HG02981 (cell line): ENCODE data around the gene CHIT1.
"Not testable (repeated sequence)": the region's sequence is repeated elsewhere in the genome, so short reads cannot be mapped to it uniquely, and the experiment has no call there.

Experiments
- ATAC-seq: cut with Tn5 transposase; IDR thresholded peaks from one replicate; pipeline ENCODE4 v1.9.1; 2021; ENCODE audit warnings: mild to moderate bottlenecking, moderate library complexity; ENCODE audit not compliant: unreplicated experiment

Gene CHIT1

DNA sequence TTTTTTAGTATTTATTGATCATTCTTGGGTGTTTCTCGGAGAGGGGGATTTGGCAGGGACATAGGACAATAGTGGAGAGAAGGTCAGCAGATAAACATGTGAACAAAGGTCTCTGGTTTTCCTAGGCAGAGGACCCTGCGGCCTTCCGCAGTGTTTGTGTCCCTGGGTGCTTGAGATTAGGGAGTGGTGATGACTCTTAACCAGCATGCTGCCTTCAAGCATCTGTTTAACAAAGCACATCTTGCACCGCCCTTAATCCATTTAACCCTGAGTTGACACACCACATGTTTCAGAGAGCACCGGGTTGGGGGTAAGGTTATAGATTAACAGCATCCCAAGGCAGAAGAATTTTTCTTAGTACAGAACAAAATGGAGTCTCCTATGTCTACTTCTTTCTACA, 36.7 kb upstream of the CHIT1 start:
- not testable (repeated sequence) for ATAC-seq

DNA sequence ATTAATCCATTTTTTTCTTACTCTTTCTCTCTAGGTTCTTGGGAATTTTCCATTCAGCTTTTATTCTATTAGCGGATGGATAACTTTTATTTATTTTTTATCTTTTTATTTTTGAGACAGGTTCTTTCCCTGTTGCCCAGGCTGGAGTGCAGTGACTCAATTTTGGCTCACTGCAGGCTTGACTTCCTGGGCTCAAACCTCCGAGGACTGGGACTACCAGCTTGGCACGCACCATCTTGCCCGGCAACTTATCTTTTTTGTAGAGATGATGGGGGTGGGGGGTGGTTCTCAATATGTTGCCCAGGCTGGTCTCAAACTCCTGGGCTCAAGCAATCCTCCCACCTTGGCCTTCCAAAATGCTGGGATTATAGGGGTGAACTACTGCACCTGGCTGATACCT, 36.1 kb upstream of the CHIT1 start:
- ATAC-seq = no peak

DNA sequence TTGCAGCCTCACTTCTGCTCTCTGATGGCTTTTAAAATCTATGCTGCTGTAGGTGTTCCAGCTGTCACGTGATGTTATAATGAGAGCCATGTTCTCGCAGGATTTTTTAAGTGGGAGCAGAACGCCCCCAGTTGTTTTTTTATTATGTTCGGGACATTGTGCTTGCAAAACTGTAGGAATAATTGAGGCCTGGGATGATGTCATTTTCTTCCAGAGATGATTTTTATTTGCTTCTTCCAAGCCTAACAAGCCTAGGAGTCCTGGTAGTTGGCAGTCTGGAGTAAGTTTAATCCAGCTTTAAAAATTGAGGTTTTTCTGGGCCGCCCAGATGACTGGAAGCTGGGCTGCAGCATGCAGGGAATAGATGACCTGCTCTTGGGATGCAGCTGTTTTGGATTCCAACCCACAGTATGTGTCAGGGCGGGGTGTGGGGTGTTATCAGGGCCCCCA, 34.6 kb upstream of the CHIT1 start:
- ATAC-seq = no peak

DNA sequence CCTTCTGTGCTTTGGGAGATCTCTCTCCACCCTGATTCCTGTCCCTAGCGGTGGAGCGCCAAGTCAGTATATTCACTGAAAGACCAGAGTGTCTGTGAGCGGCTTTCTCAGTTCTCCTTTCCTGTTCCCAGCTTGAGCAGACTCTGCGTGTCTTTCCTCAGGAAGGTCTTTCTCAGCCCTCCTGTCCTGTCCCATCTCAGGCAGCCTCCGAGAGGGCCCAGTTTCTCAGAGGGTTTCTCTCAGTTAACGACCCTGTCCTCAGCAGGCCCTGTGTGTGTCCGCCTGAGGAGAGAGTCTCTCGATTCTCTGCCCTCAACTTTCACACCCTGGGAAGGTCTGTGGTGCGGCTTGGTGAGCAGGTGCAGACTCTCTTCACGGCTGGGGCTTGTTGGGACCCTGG, 34.0 kb upstream of the CHIT1 start:
- no peak for ATAC-seq

DNA sequence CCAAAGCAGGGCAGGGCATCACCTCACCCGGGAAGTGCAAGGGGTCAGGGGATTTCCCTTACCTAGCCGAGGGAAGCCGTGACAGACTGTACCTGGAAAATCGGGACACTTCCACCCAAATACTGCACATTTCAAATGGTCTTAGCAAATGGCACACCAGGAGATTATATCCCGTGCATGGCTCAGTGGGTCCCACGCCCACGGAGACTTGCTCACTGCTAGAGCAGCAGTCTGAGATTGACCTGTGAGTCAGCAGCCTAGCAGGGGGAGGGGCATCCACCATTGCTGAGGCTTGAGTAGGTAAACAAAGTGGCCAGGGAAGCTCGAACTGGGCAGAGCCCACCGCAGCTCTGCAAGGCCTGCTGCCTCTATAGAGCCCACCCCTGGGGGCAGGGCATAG, 27.2 kb upstream of the CHIT1 start:
- ATAC-seq = not testable (repeated sequence)

DNA sequence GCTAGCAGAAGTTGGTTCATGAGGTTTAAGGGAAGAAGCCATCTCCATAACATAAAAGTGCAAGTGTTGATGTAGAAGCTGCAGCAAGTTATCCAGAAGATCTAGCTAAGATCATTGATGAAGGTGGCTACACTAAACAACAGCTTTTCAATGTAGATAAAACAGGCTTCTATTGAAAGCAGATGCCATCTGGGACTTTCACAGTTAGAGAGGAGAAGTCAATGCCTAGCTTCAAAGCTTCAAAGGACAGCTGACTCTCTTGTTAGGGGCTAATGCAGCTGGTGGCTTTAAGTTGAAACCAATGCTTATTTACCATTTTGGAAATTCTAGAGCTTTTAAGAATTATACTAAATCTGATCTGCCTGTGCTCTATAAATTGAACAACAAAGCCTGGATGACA, 25.3 kb upstream of the CHIT1 start:
- ATAC-seq = not testable (repeated sequence)

DNA sequence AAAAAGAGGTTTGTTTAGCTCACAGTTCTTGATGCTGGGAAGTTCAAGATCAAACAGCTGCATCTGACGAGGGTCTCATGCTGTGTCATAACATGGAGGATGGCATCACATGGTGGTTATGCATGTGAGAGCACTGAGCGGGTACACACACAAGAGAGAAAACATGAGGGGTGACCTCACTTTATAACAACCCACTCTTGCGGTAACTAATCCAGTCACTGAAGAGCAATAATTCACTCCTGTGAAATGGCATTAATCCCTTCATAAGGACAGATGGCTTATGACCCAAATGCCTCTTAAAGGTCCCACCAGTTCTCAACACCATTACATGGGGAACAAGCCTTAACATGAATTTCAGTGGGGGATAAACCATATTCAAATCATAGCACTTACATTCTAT, 23.2 kb upstream of the CHIT1 start:
- ATAC-seq = no peak

DNA sequence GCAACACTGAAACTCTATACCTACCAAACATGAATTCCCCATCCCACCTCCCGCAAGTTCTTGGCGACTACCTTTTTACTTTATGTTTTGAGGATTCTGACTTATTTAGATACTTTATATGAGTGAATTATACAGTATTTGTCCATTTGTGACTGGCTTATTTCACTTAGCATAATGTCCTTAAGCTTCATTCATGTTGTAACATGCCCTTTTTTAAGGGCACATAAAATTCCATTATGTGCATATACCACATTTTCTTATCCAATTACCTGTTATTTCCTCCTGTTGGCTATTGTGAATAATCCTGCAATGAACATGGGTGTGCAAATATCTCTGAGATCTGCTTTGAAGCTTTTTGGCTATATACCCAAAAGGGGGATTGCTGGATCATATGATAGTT, 22.0 kb upstream of the CHIT1 start:
- ATAC-seq = no peak

DNA sequence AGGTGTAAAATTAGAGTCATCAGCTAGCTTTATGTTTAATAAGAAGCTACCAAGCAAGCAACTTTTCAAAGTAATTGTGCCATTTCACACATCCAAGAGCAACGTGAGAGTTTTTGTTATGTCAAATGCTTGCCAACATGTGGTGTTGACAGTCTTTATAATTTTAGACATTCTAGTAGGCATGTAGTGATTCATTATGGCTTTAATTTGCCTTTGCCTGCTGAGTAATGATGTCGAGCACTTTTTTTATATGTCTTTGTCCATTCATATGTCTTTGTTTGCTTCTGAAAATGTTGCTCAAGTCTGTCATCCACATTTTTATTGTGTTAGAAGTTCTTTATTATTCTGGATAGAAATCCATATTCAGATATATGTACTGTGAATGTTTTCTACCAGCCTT, 21.4 kb upstream of the CHIT1 start:
- no peak for ATAC-seq

DNA sequence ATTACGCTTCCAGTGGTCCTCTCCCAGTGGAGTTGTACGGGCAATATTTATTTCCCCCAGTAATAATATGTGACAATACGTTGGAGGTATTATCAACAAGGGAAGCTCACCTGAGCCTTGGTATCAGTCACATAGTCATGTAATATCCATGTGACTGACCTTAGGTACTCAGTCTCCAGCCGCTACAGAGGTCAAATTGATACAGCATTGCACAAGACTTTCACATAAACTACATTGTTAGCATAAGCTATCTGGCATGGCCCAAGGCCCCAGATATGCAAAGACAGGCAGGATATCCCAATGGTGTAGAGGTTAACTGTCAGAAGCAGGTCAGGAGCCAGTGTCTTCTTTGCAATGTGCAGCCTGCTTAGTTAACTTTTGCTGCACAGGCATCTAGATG, 15.3 kb upstream of the CHIT1 start:
- no peak for ATAC-seq

DNA sequence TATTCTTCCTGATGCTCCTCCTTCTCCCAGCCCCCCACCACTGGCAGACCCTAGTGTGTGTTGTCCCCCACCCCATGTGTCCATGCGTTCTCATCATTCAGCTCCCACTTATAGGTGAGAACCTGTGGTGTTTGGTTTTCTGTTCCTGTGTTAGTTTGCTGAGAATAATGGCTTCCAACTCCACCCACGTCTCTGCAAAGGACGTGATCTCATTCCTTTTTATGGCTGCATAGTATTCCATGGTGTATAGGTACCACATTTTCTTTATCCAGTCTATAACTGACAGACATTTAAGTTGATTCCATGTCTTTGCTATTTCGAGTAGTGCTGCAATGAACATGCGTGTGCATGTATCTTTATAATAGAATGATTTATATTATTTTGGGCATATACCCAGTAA, 12.2 kb upstream of the CHIT1 start:
- not testable (repeated sequence) for ATAC-seq

DNA sequence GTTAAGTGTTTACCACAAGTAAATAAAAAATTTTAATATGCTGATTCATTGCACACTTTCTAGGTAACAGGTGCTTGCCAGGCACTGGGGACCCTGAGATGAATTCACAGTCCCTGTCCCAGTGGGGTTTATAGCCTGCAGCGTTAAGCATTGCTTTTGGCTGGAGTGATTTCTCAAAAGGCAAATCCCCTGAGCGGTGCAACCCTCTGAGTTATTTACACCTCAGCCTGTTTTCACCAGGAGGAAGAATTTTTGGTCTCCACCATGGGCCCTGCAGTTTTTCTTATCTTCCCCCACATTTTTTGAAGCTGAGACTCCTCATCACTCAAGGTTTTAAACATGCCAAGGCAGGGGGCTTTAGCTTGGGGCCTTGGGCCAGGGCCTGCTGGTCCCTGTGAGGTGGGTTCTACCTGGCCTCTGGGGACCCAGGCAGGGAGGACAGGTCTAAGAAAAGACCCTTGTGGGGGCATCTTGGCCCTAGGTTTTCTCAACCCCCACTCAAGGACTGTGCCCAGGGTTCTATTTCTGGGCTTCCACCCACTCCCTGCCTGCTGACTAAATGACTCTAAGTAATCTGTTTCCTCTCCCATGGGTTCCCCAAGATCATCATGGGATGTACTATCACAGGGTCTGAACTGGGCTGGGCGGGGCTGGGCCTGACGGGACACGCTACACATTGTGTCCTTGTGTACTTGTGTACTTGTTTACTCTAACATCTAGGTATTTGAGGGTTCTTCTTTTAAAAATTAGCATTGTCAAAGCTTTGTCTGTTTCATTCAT, 10.2 kb upstream of the CHIT1 start:
- ATAC-seq = no peak

DNA sequence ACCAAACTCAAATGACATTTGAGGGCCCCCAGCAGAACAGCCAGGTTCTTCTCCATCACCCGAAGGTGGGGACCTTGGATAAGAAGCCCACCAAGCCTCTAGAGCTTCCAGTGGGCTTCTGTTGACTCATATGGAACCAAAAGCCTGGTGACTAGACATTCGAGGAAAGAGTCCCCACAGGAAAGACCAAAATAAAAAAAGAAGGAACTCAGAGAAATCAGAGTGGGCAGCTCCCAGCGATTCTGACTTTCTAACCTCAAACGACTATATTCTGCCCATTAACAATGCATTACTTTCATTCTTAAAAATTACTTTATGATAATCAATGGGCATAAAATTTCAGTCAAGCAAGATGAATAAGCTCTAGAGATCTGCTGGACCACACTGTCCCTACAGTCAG, 9.6 kb upstream of the CHIT1 start:
- ATAC-seq = no peak

DNA sequence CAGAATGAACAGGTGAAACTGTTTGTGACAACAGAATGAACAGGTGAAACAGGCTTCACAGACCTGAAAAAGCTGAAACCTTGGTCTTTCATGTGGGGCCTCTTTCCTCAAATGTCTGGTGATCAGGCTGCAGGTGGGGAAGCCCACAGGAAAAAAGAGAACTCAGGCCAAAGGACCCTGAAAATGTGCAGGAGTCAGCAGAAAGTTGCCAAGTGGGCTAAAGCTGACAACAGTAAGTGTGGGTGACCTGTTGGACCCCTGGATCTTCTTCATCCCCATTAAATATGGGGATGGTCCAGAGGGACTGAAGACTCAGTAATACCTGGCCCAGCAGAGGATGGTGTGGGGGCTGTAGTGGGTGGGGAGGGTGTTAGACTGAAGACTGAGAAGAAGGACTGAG, 9.1 kb upstream of the CHIT1 start:
- ATAC-seq = no peak

DNA sequence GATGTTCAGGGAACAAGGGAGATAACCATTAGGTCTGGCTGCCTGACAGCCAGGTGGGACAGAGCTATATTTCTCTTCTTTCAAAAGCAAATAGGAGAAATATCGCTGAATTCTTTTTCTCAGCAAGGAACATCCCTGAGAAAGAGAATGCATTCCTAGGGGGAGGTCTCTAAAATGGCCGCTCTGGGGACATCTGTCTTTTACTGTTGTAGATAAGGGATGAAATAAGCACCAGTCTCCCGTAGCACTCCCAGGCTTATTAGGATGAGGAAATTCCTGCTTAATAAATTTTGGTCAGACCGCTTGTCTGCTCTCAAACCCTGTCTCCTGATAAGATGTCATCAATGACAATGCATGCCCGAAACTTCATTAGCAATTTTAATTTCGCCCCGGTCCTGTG, 5.4 kb upstream of the CHIT1 start:
- not testable (repeated sequence) for ATAC-seq

DNA sequence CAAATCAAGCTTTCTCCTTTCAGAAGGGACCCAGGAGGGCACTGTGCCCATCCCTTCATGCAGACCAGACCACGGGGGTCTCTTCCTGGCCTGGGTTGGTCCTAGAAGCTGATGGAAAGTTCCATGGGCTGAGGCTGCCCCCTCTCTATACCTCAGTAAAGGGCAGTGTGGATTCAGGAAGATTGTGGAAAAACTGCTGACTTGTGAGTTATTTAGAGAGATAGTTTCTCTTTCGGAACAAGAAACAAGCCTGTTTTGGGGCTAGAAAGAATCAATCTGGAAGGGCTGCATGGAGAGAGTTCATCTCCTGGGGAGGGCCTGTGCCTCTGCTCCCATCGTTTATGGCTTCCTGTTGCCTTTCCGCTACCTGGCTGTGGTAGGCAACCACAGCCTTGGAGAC, 803 bp downstream of the CHIT1 start:
- no peak for ATAC-seq

DNA sequence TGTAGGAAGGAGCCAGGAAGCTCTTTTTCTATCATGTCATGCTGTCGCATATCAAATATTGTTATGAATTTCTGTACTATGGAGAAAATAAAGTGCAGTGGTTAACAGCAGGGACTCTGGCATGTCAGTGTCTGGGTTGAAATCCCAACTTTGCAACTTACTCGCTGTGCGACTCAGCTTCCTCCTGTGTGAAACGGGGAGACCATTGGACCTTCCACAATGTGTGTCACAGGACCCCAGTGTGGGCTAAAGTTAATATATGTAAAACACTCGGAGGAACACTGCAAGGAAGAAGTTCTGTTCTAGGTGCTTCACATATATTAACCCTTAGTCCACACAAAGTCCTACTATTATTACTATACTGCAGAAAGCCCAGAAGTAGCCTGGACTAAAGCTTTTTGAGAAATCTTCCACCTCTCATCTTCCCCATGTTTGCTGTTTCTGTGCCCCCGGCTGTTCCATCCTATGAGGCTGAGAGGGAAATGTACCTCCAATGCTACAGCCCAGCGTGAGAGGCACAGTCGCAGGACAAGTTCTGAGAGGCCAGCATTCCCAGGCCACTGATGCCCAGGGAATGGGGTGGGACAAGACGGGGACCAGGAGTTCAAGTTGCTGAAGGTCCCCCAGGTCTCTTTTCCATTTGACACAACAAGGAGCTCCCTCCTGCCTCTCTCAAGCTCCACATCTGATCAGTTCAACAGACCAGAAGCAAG, 1.9 kb downstream of the CHIT1 start:
- ATAC-seq = no peak

DNA sequence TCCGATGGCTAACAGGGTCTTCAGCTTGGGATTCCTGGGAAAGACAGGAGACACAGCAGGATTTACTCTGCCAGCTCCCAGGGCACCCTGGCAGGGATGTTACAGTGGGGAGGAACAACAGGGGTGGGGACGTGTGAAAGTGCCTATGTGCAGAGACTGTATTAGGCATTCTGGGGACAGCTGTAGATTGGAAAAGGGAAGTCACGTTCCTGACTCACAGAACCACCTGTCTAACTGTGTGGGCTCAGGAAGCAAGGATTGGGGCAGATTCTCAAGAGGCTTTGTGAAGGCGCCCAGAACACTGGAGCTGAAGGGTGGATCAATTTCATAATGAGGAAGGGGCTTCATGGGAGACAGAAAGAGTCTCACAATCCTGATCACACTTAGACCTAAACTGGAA, 4.4 kb downstream of the CHIT1 start:
- ATAC-seq = no peak

DNA sequence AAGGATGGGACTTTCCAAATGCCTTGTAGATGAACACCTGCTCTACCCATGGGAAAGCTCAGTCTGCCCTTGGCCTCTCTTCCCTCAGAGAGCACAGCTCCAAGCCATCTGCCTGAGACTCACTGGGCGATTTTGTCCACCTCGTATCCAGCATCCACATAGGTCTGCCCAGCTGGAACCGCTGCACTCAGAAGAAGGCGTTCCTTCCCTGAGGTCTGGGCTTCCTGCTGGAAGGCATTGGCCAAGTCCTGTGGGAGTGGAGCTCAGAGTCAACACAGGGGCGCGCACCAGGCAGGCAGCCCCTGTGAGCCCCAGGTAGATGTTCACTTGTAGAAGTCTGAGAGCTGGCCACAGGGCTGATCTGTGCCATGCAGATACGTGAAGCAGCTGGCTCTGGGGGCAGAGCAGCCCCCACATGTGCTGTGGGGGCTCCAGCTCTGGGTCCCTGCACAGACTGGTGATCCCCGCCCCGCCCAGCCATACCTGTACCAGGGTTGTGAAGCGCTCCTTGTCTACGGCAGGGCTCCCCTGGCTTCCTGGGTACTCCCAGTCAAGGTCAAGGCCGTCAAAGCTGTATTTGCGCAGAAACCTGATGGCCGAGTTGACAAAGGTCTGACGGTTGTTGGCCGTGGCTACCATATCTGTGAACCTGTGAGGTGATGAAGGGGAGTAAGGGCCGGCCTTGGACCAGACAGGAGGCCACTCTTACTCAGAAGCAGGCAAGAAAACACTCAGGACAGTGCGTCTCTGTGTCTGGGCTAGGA, 6.3 kb downstream of the CHIT1 start:
- ATAC-seq = no peak

DNA sequence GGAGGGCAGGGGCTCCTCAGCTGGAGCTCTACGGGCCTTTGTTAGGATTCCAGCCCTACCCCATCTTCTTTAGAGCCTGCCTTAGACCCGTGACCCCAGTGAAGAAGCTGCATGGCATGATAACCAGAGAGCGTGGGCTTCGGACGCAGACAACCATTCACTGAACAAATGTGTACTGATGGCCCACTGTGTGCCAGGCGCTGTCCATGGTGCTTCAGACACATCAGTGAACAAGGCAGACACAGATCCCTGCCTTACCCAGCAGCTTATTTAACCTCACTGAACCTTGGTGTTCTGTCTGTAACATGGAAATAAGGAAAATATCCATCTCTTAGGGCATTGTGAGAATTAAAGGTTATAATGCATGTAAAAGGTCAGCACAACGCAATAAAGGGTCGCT, 9.5 kb downstream of the CHIT1 start:
- ATAC-seq = no peak

DNA sequence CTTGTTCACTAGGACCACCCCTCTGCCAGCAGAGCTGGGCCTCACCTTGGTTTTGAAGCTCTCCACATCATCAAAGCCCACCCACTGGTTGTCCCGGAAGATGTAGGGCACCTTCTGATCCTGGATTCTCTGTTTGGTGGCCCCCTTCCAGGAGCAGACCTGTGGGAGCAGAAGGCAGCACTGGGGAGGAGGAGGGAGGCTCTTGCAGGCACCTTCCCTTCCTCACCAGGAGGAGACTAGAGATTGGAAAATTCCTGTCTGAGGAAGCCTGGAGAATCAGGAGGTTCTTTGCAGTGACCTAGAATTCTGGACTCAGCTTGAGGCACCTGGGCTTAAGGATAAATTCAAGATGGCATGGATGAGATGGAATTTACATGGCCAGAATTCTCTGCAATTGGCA, 10.3 kb downstream of the CHIT1 start:
- no peak for ATAC-seq

DNA sequence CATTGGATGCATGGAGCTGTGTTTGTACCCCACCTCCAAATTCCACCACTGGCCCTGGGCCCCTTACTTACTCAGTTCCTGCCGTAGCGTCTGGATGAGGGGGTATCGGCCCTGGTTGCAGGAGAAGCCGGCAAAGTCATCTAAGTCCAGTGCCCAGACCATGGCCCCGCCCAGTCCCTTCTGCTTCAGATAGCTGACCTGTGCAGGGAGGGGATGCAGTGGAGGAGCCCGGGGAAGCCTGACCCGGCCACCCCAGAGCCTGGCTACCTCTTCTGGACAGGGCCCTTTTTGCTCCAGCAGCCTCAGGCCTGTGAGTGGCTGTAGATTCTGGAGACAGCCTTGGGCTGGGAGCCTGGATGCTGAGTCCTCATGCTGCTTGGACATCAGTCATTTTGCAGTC, 11.8 kb downstream of the CHIT1 start:
- no peak for ATAC-seq
